ENCODE data around the gene MCUR1.

MCUR1 gene

GRCh38 chr6:13761361-13762036 lies 52.9 kb downstream of the MCUR1 start:
- no peak overlapping the region for H3K4me3 ChIP-seq (ENCODE audit: low read depth, low read length)
- in situ Hi-C loops (cut with HindIII; ENCODE audit: low sequenced_read_pairs): no loop called here
- no peak for DNase-seq (ENCODE audit: low read depth)
- no peak for TF ChIP-seq CTCF (IDR thresholded peaks at IDR 0.05; ENCODE audit: low read depth, low read length, missing control alignments)

- no peak overlapping the region for H3K4me3 ChIP-seq (ENCODE audit: low read depth, low read length)
- in situ Hi-C loops (cut with HindIII; ENCODE audit: low sequenced_read_pairs): no loop called here
- no peak for DNase-seq (ENCODE audit: low read depth)
- no peak for TF ChIP-seq CTCF (IDR thresholded peaks at IDR 0.05; ENCODE audit: low read depth, low read length, missing control alignments)
Observed at GRCh38 chr6:13760307-13761304, 53.8 kb downstream of the MCUR1 start.

GRCh38 chr6:13759025-13759424 lies 55.3 kb downstream of the MCUR1 start:
- no peak for DNase-seq (ENCODE audit: low read depth)
- in situ Hi-C loops (cut with HindIII; ENCODE audit: low sequenced_read_pairs): no loop called here
- H3K4me3 ChIP-seq (ENCODE audit: low read depth, low read length): no peak overlapping the region
- no peak for TF ChIP-seq CTCF (IDR thresholded peaks at IDR 0.05; ENCODE audit: low read depth, low read length, missing control alignments)

GRCh38 chr6:13754644-13755043 lies 59.7 kb downstream of the MCUR1 start:
- DNase-seq (ENCODE audit: low read depth): no peak
- no peak overlapping the region for H3K4me3 ChIP-seq (ENCODE audit: low read depth, low read length)
- in situ Hi-C loops (cut with HindIII; ENCODE audit: low sequenced_read_pairs): no loop called here
- TF ChIP-seq CTCF (IDR thresholded peaks at IDR 0.05; ENCODE audit: low read depth, low read length, missing control alignments): no peak

GRCh38 chr6:13743736-13744127 lies 70.6 kb downstream of the MCUR1 start:
- TF ChIP-seq CTCF (IDR thresholded peaks at IDR 0.05; ENCODE audit: low read depth, low read length, missing control alignments): no peak
- in situ Hi-C loops (cut with HindIII; ENCODE audit: low sequenced_read_pairs): no loop called here
- no peak overlapping the region for H3K4me3 ChIP-seq (ENCODE audit: low read depth, low read length)
- DNase-seq (ENCODE audit: low read depth): no peak

GRCh38 chr6:13742961-13743735 lies 71.2 kb downstream of the MCUR1 start:
- no peak overlapping the region for H3K4me3 ChIP-seq (ENCODE audit: low read depth, low read length)
- no peak for DNase-seq (ENCODE audit: low read depth)
- no peak for TF ChIP-seq CTCF (IDR thresholded peaks at IDR 0.05; ENCODE audit: low read depth, low read length, missing control alignments)
- in situ Hi-C loops (cut with HindIII; ENCODE audit: low sequenced_read_pairs): no loop called here
